Kidney (tissue), 14 donors: ENCODE data around the gene PALLD. TPM values are rescaled to one million over a fixed set of nuclear protein-coding genes. Genes with fewer than 3 reads are reported as not detected.
A peak's percentile ranks its signal among the peaks of the same experiment; 100 is the strongest.

Experiments used
- DNase-seq, 5 donors: peaks; one replicate each; pipeline ENCODE4 v3.0.0-alpha.2; 2013 to 2020
- FAIRE-seq: peaks from 2 replicates; lab custom pipeline; 2012; peaks lifted over from hg19 to GRCh38; lab: Jason Lieb, UNC
- H3K27ac ChIP-seq, 2 donors: one replicate each; pipeline ENCODE4 v1.7.0; 2013; ENCODE audit warnings: low read depth in 2 of 2, low read length in 2 of 2, inconsistent platforms in 1 of 2
- H3K27me3 ChIP-seq: one replicate; pipeline ENCODE4 v1.7.1; 2013; ENCODE audit warnings: low read length, inconsistent platforms; ENCODE audit not compliant: control insufficient read depth, insufficient read depth
- H3K36me3 ChIP-seq, 3 donors: one replicate each; pipeline versions ENCODE4 v1.7.0 to v1.7.1; 2013; ENCODE audit warnings: low read length in 3 of 3, control low read depth in 1 of 3, inconsistent platforms in 1 of 3; ENCODE audit not compliant: insufficient read depth in 3 of 3, control insufficient read depth in 2 of 3
- H3K4me1 ChIP-seq, 3 donors: one replicate each; pipeline versions ENCODE4 v1.7.0 to v1.7.1; 2013; ENCODE audit warnings: low read length in 3 of 3, inconsistent platforms in 1 of 3, low read depth in 1 of 3; ENCODE audit not compliant: control insufficient read depth in 2 of 3, insufficient read depth in 2 of 3
- H3K4me3 ChIP-seq, 3 donors: one replicate each; pipeline versions ENCODE4 v1.7.0 to v1.8.1; 2013; ENCODE audit warnings: low read length in 3 of 3, control low read depth in 1 of 3, inconsistent platforms in 1 of 3
- H3K9ac ChIP-seq, 3 donors: one replicate each; pipeline versions ENCODE4 v1.7.0 to v1.7.1; 2013; ENCODE audit warnings: low read length in 3 of 3, control low read depth in 1 of 3, inconsistent platforms in 1 of 3
- H3K9me3 ChIP-seq, 3 donors: one replicate each; pipeline versions ENCODE4 v1.7.0 to v1.7.1; 2013; ENCODE audit warnings: low read length in 3 of 3, control low read depth in 1 of 3, inconsistent platforms in 1 of 3; ENCODE audit not compliant: control insufficient read depth in 2 of 3, insufficient read depth in 1 of 3
- intact Hi-C: fragments of 100-400 bp; cut with DNase I; formaldehyde crosslinking; loops from one replicate; pipeline ENCODE4 v1.11.1; 2022
- polyA plus RNA-seq: library from polyadenylated mRNA; stranded (reverse); fragments of 350-450 nt; fragmentation: Illumina TruSeq; extraction: RNeasy Lipid Tissue Mini Kit (QIAGEN cat#74804); gene quantifications from one replicate; pipeline ENCODE4 v1.2.3, GENCODE V29; 2014; ENCODE audit warnings: low read depth, low replicate concordance; ENCODE audit not compliant: insufficient read depth
- total RNA-seq: library from RNA; stranded (reverse); fragmentation: NEBNext Ultra II Directional; extraction: Animal tissue kit (Norgen Biotek cat#: 25700); gene quantifications from one replicate; pipeline ENCODE4 v1.2.1, GENCODE V29; 2021
- TF ChIP-seq, protein P1 (sequence below): IDR thresholded peaks from 3 replicates; pipeline ENCODE4 v1.5.1; 2012; ENCODE audit warnings: mild to moderate bottlenecking, moderate library complexity, borderline replicate concordance; ENCODE audit not compliant: insufficient read depth; ENCODE audit errors: extremely low read depth
- donor health status: control.
- donor health status: control.
- donor health status: control.
- donor health status: control.
- donor health status: control.
- donor health status: DM: yes; HTN: yes; CAD: no.
- donor health status: Normal renal cell carcinoma (clear cell type).

Gene PALLD
- total and polyA plus RNA-seq, 2 donors from 2014 or later = 43.4 to 120 TPM

DNA sequence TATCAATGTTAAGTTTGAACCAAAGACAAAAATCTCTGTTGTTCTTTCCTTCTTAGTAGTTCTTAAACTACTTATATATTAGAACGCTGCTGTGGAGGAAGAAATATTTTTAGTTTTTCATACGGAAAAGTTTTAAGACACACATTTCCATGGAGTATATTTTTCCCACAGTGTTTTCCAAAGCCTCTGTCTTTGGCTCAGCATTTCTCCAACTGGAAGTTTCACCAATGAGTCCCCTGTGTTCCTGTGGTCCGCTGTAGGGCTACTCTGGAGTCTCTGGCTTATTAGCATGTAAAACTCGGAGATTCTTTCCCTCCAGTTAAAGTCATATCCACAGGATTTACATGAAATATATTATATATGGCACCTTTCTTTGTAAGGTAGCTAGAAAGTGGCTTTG, 264.2 kb downstream of the PALLD start:
- Histone ChIP-seq H3K36me3 (no peaks in the 10 kb centered on the region), H3K4me1 (peaks cover 0 to 2% (median 0%) of the 10 kb centered on the region in 3 donors), H3K27me3 (no peaks in the 10 kb centered on the region), H3K4me3 (no peak overlapping the region), H3K9ac (no peak overlapping the region), H3K9me3 (no peaks in the 10 kb centered on the region), H3K27ac (no peak overlapping the region)
- intact Hi-C loops = no loop called here
- FAIRE-seq (no peak), DNase-seq (no peak)
- TF ChIP-seq, protein P1, sequence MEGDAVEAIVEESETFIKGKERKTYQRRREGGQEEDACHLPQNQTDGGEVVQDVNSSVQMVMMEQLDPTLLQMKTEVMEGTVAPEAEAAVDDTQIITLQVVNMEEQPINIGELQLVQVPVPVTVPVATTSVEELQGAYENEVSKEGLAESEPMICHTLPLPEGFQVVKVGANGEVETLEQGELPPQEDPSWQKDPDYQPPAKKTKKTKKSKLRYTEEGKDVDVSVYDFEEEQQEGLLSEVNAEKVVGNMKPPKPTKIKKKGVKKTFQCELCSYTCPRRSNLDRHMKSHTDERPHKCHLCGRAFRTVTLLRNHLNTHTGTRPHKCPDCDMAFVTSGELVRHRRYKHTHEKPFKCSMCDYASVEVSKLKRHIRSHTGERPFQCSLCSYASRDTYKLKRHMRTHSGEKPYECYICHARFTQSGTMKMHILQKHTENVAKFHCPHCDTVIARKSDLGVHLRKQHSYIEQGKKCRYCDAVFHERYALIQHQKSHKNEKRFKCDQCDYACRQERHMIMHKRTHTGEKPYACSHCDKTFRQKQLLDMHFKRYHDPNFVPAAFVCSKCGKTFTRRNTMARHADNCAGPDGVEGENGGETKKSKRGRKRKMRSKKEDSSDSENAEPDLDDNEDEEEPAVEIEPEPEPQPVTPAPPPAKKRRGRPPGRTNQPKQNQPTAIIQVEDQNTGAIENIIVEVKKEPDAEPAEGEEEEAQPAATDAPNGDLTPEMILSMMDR = no peak

DNA sequence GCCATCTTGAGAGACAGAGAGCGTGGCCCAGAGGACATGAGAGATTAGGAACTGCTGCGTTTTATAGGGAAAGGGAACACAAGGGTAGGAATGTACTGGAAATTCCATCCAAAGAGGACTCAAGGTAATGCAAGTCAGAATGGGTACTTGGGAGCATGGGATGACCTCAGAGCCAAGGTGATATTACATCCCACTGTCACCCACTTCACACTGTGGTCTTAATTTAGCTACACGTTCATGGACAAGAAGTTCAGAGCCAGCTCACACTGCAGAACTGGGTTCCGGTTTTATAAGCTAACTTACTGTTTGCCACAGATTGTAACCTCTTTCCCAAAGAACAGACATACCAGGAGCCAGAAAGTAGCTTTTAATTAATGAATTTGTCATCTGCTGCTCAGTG, 268.5 kb downstream of the PALLD start:
- Histone ChIP-seq H3K9ac (no peak overlapping the region), H3K4me3 (no peak overlapping the region), H3K27ac (no peak overlapping the region), H3K9me3 (no peaks in the 10 kb centered on the region), H3K27me3 (no peaks in the 10 kb centered on the region), H3K4me1 (peaks cover 0 to 10% (median 0%) of the 10 kb centered on the region in 3 donors), H3K36me3 (no peaks in the 10 kb centered on the region)
- intact Hi-C loops = no loop called here
- TF ChIP-seq, protein P1 = no peak
- no peak for FAIRE-seq
- DNase-seq = no peak

DNA sequence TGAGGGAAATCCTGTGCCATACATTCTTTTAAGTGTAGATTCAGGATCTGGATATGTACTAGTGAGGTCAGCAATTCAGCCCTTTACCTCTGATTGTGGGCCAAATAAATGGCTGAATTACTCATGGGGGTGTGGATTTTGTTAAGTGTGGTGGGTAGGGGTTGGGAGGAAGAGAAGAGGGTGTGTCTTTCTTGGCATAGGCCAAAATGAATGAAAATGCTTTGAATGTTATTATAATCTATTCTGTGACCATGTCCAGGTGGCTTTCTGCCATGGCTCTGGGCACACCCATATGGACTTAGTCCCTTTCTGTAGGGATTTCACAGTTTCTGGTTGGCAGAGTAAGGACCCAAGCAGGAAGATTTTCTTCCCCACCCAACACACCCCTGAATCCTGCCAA, 268.9 kb downstream of the PALLD start:
- no peak for DNase-seq
- FAIRE-seq = no peak
- Histone ChIP-seq H3K9ac (no peak overlapping the region), H3K27me3 (no peaks in the 10 kb centered on the region), H3K36me3 (no peaks in the 10 kb centered on the region), H3K27ac (peak overlapping the region in 1 of 2 donors; percentile 82), H3K4me1 (peaks cover 0 to 11% (median 0%) of the 10 kb centered on the region in 3 donors), H3K4me3 (no peak overlapping the region), H3K9me3 (no peaks in the 10 kb centered on the region)
- TF ChIP-seq, protein P1 = no peak
- intact Hi-C loops = no loop called here
